Spleen (tissue), 11 donors: ENCODE data around the gene APOBEC3G. TPM values are rescaled to one million over a fixed set of nuclear protein-coding genes. Genes with fewer than 3 reads are reported as not detected.
"Not testable (repeated sequence)": the region's sequence is repeated elsewhere in the genome, so short reads cannot be mapped to it uniquely, and the experiment has no call there.

ENCODE experiments used
- DNase-seq: peaks from one replicate; pipeline ENCODE4 v3.0.0-alpha.2; 2020
- H3K27ac ChIP-seq, 8 donors: fragments of 200-600 bp; sonication (generic) in 7 of 8; 1 replicate in 4 of 8; 2 replicates in 4 of 8; pipeline versions ENCODE4 v1.5.0 to v1.8.0; 2016 to 2021; ENCODE audit warnings: inconsistent platforms in 4 of 8, mild to moderate bottlenecking in 4 of 8, moderate library complexity in 1 of 8
- H3K27me3 ChIP-seq, 7 donors: fragments of 200-600 bp; sonication (generic) in 6 of 7; replicated peaks in 1 of 7; 1 replicate in 4 of 7; 2 replicates in 3 of 7; pipeline versions ENCODE4 v1.5.0 to v1.8.0; 2016 to 2021; ENCODE audit warnings: inconsistent platforms in 3 of 7, mild to moderate bottlenecking in 1 of 7
- H3K36me3 ChIP-seq, 6 donors: fragments of 200-600 bp; sonication (generic) in 5 of 6; 1 replicate in 4 of 6; 2 replicates in 2 of 6; pipeline versions ENCODE4 v1.5.0 to v1.8.0; 2016 to 2021; ENCODE audit warnings: inconsistent platforms in 2 of 6
- H3K4me1 ChIP-seq, 6 donors: fragments of 200-600 bp; sonication (generic) in 5 of 6; 1 replicate in 3 of 6; 2 replicates in 3 of 6; pipeline versions ENCODE4 v1.5.0 to v1.8.0; 2016 to 2021; ENCODE audit warnings: inconsistent platforms in 3 of 6
- H3K4me3 ChIP-seq, 8 donors: fragments of 200-600 bp; sonication (generic) in 7 of 8; 1 replicate in 4 of 8; 2 replicates in 4 of 8; pipeline versions ENCODE4 v1.5.0 to v1.8.0; 2016 to 2021; ENCODE audit warnings: inconsistent platforms in 4 of 8, mild to moderate bottlenecking in 4 of 8, moderate library complexity in 2 of 8
- H3K9me3 ChIP-seq, 8 donors: fragments of 200-600 bp; sonication (generic) in 7 of 8; 1 replicate in 4 of 8; 2 replicates in 4 of 8; pipeline versions ENCODE4 v1.5.0 to v1.8.0; 2016 to 2021; ENCODE audit warnings: inconsistent platforms in 4 of 8
- CTCF ChIP-seq, 11 experiments: fragments of 200-600 bp in 7 of 11; fragments of 450-650 bp in 4 of 11; sonication (generic) in 4 of 11; IDR thresholded peaks in 8 of 11; conservative IDR thresholded peaks in 3 of 11; 1 replicate in 7 of 11; 2 replicates in 4 of 11; pipeline versions ENCODE4 v1.4.0 to v1.8.0; 2016 to 2021; ENCODE audit warnings: antibody characterized with exemption in 11 of 11, inconsistent platforms in 4 of 11, mild to moderate bottlenecking in 1 of 11
- POLR2A ChIP-seq, 3 donors: fragments of 450-650 bp; IDR thresholded peaks; one replicate each; pipeline ENCODE4 v1.5.1; 2017; ENCODE audit warnings: antibody characterized with exemption in 3 of 3, mild to moderate bottlenecking in 1 of 3
- POLR2AphosphoS5 ChIP-seq, 3 donors: sonication (generic); formaldehyde crosslinking; IDR thresholded peaks; one replicate each; pipeline ENCODE4 v1.5.1; 2017; ENCODE audit warnings: antibody characterized with exemption in 3 of 3
- WGBS, 5 donors: extraction: QIAGEN DNeasy Blood & Tissue Kit in 3 of 5; methylation state at CpG; one replicate each; pipeline versions ENCODE4 v1.1.5 to v1.1.7; 2013 to 2018; 5-methylcytosine and 5-hydroxymethylcytosine counted together
- intact Hi-C: fragments of 100-400 bp; cut with DNase I; formaldehyde crosslinking; loops from one replicate; pipeline ENCODE4 v1.15.0; 2023; ENCODE audit warnings: low total_unique reads
- polyA plus RNA-seq, 3 donors: library from polyadenylated mRNA; stranded (reverse); fragments of 200-250 nt; gene quantifications; one replicate each; pipeline ENCODE4 v1.2.1, GENCODE V29; 2013
- total RNA-seq, 7 donors: library from RNA; depleted of rRNA in 3 of 7; stranded (reverse); fragments of >200 nt in 3 of 7; fragmentation: NEBNext Ultra II Directional in 4 of 7; extraction: Animal tissue kit (Norgen Biotek cat#: 25700) in 4 of 7; gene quantifications; one replicate each; pipeline versions ENCODE4 v1.1.0 to v1.2.1, GENCODE V29; 2016 to 2021
- donor health status: healthy with polysubstance abuse.
- donor health status: DM: no; HTN: no; CAD: no; lungs with moderate emphysema.
- donor health status: DM: no; HTN: no; CAD: no.
- donor health status: Bipolar disorder and iron deficiency.
- donor health status: healthy.
- donor health status: DM: no; HTN: no; CAD: no.
- donor health status: DM: yes; HTN: yes; CAD: no.

APOBEC3G gene
- total and polyA plus RNA-seq, 10 donors = 44.3 to 72.8 (median 52.0) TPM

GRCh38 chr22:39068033-39068785 is 8.9 kb upstream of the APOBEC3G start:
- Histone ChIP-seq H3K36me3 (peaks cover 0 to 6% (median 0%) of the 10 kb centered on the region in 6 donors), H3K27ac (peak overlapping the region; percentile 34 to 90 (median 79)), H3K4me3 (peak overlapping the region in 6 of 8 donors; percentile 1 to 67 (median 24)), H3K27me3 (no peaks in the 10 kb centered on the region), H3K9me3 (no peaks in the 10 kb centered on the region), H3K4me1 (peaks cover 0 to 72% (median 33%) of the 10 kb centered on the region in 6 donors)
- TF ChIP-seq CTCF (IDR thresholded peaks at IDR 0.05 in 8 of 11, conservative IDR thresholded peaks at IDR 0.05 in 3 of 11) = peak in 2 of 11 experiments; percentile 14 to 21
- no peak for TF ChIP-seq POLR2AphosphoS5 (IDR thresholded peaks at IDR 0.05)
- no peak for DNase-seq
- intact Hi-C loops = no loop called here
- 69 to 81% (median 79%) methylated on average over 12 to 13 of the region's 13 CpGs for WGBS, 5 donors

GRCh38 chr22:39070186-39070585 is 6.9 kb upstream of the APOBEC3G start:
- 89 to 93% (median 91%) methylated on average over 7 of the region's 7 CpGs for WGBS, 5 donors
- DNase-seq = no peak

GRCh38 chr22:39072581-39072981 is 4.5 kb upstream of the APOBEC3G start:
- not testable (repeated sequence) for H3K9me3 ChIP-seq, H3K36me3 ChIP-seq, H3K27me3 ChIP-seq, DNase-seq
- intact Hi-C loops = loop anchor here (10.0 kb wide), 1 partner anchor 58 kb away; the partner anchor contains the start of gene APOBEC3C
- 56 to 81% (median 59%) methylated on average over 6 to 7 of the region's 7 CpGs for WGBS, 5 donors
- Histone ChIP-seq H3K4me1 (peaks cover 0 to 73% (median 26%) of the 10 kb centered on the region in 6 donors), H3K4me3 (peak overlapping the region in 1 of 8 donors; percentile 24), H3K27ac (peak overlapping the region in 6 of 8 donors; percentile 58 to 91 (median 77))
- TF ChIP-seq POLR2AphosphoS5 (IDR thresholded peaks at IDR 0.05) = peak in 1 of 3 donors; percentile 29

More at GRCh38 chr22:39070186-39070585, 6.9 kb upstream of the APOBEC3G start:
- Histone ChIP-seq H3K27ac (peak overlapping the region in 3 of 8 donors; percentile 76 to 88 (median 78)), H3K4me1 (peaks cover 0 to 68% (median 22%) of the 10 kb centered on the region in 6 donors), H3K9me3 (no peaks in the 10 kb centered on the region), H3K27me3 (no peaks in the 10 kb centered on the region), H3K36me3 (peaks cover 0 to 6% (median 0%) of the 10 kb centered on the region in 6 donors), H3K4me3 (no peak overlapping the region)
- TF ChIP-seq CTCF (IDR thresholded peaks at IDR 0.05 in 8 of 11, conservative IDR thresholded peaks at IDR 0.05 in 3 of 11) = no peak
- no peak for TF ChIP-seq POLR2A (IDR thresholded peaks at IDR 0.05)
- TF ChIP-seq POLR2AphosphoS5 (IDR thresholded peaks at IDR 0.05) = no peak
- intact Hi-C loops = loop anchor here (10.0 kb wide), 1 partner anchor 55 kb away; the partner anchor contains the start of gene APOBEC3C

GRCh38 chr22:39073981-39074380 is 3.1 kb upstream of the APOBEC3G start:
- 47 to 68% (median 49%) methylated on average over 2 of the region's 2 CpGs for WGBS, 5 donors
- peak overlapping the region in 5 of 8 donors; percentile 0 to 91 (median 78) for H3K27ac ChIP-seq
- peaks cover 8 to 79% (median 37%) of the 10 kb centered on the region in 6 donors for H3K4me1 ChIP-seq
- DNase-seq = no peak
- H3K4me3 ChIP-seq = no peak overlapping the region
- intact Hi-C loops = loop anchor here (10.0 kb wide), 1 partner anchor 59 kb away; the partner anchor contains the start of gene APOBEC3C
- no peaks in the 10 kb centered on the region for H3K27me3 ChIP-seq
- TF ChIP-seq POLR2AphosphoS5 (IDR thresholded peaks at IDR 0.05) = no peak
- no peak for TF ChIP-seq CTCF (IDR thresholded peaks at IDR 0.05 in 8 of 11, conservative IDR thresholded peaks at IDR 0.05 in 3 of 11)
- TF ChIP-seq POLR2A (IDR thresholded peaks at IDR 0.05) = no peak
- no peaks in the 10 kb centered on the region for H3K9me3 ChIP-seq
- H3K36me3 ChIP-seq = peaks cover 0 to 5% (median 0%) of the 10 kb centered on the region in 6 donors
